Measurements from ENCODE around the gene DPY19L2.
"Not testable (repeated sequence)": the region's sequence is repeated elsewhere in the genome, so short reads cannot be mapped to it uniquely, and the experiment has no call there.

DNA sequence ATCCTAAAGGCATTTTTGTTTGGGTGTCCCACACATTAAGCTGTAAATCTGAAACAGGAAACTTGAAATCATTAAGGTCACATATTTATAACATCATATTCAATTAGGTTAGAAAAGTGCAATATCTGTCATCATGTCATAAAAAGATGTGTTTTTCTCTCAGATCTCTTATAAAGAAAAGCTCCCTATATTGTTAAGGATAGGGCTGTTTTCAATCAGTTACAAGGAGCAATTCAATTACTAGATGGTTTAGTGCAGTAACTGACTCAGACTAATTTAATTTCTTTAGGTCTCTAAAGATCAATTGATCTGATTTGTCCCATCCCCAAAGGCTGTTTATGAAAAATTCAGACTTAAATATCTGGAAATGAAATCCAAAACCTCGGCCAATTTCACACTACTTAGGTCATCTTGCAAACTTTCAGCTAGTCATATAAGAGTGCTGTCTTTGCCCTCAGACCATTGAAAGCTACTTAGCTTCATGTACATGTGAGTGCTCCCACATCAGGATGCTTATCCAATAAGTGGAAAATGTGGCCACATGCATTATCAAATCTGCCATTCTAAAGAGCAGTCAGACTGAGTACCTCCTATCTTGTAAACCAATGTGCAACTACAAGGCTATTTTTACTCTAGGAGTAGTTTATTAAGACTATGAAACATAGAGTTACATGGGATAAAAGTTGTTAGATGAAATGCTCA is 44.8 kb upstream of the DPY19L2 start:
- TF ChIP-seq, protein P1, sequence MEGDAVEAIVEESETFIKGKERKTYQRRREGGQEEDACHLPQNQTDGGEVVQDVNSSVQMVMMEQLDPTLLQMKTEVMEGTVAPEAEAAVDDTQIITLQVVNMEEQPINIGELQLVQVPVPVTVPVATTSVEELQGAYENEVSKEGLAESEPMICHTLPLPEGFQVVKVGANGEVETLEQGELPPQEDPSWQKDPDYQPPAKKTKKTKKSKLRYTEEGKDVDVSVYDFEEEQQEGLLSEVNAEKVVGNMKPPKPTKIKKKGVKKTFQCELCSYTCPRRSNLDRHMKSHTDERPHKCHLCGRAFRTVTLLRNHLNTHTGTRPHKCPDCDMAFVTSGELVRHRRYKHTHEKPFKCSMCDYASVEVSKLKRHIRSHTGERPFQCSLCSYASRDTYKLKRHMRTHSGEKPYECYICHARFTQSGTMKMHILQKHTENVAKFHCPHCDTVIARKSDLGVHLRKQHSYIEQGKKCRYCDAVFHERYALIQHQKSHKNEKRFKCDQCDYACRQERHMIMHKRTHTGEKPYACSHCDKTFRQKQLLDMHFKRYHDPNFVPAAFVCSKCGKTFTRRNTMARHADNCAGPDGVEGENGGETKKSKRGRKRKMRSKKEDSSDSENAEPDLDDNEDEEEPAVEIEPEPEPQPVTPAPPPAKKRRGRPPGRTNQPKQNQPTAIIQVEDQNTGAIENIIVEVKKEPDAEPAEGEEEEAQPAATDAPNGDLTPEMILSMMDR (IDR thresholded peaks at IDR 0.05), result not testable (repeated sequence)
- TF ChIP-seq, protein P2, sequence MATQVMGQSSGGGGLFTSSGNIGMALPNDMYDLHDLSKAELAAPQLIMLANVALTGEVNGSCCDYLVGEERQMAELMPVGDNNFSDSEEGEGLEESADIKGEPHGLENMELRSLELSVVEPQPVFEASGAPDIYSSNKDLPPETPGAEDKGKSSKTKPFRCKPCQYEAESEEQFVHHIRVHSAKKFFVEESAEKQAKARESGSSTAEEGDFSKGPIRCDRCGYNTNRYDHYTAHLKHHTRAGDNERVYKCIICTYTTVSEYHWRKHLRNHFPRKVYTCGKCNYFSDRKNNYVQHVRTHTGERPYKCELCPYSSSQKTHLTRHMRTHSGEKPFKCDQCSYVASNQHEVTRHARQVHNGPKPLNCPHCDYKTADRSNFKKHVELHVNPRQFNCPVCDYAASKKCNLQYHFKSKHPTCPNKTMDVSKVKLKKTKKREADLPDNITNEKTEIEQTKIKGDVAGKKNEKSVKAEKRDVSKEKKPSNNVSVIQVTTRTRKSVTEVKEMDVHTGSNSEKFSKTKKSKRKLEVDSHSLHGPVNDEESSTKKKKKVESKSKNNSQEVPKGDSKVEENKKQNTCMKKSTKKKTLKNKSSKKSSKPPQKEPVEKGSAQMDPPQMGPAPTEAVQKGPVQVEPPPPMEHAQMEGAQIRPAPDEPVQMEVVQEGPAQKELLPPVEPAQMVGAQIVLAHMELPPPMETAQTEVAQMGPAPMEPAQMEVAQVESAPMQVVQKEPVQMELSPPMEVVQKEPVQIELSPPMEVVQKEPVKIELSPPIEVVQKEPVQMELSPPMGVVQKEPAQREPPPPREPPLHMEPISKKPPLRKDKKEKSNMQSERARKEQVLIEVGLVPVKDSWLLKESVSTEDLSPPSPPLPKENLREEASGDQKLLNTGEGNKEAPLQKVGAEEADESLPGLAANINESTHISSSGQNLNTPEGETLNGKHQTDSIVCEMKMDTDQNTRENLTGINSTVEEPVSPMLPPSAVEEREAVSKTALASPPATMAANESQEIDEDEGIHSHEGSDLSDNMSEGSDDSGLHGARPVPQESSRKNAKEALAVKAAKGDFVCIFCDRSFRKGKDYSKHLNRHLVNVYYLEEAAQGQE (IDR thresholded peaks at IDR 0.05; ENCODE audit: insufficient read depth in 1 of 2, low read depth in 2 of 2, low read length in 1 of 2), result not testable (repeated sequence)
- TF ChIP-seq POLR2AphosphoS5 (IDR thresholded peaks at IDR 0.05; ENCODE audit: low read depth, low read length); SIN3A (IDR thresholded peaks at IDR 0.05; ENCODE audit: borderline replicate concordance, insufficient read depth, low read depth, low read length): not testable (repeated sequence)

All from Panc1 (cell line).